PFSK-1 (cell line): ENCODE results near the gene STAP2.
A peak's percentile ranks its signal among the peaks of the same experiment; 100 is the strongest.

Experiments
- FOXP2 ChIP-seq: optimal IDR thresholded peaks from 2 replicates; pipeline ENCODE3; 2011; ENCODE audit warnings: borderline replicate concordance, control low read depth, inconsistent platforms; ENCODE audit not compliant: insufficient read depth; ENCODE audit errors: extremely low read length, extremely low read depth
- POLR2AphosphoS5 ChIP-seq: IDR thresholded peaks from 2 replicates; pipeline ENCODE4 v1.6.1; 2012; ENCODE audit warnings: low read depth, mild to moderate bottlenecking, control low read depth, low read length, moderate library complexity
- REST ChIP-seq, 2 experiments: IDR thresholded peaks; 2 replicates each; pipeline versions ENCODE4 v1.6.1 to v1.8.0; 2011 to 2012; ENCODE audit warnings: low read depth in 2 of 2, low read length in 2 of 2, control low read depth in 1 of 2, inconsistent platforms in 1 of 2, mild to moderate bottlenecking in 1 of 2, moderate library complexity in 1 of 2; ENCODE audit not compliant: insufficient read depth in 1 of 2
- SIN3A ChIP-seq: IDR thresholded peaks from 2 replicates; pipeline ENCODE4 v1.6.1; 2012; ENCODE audit warnings: mild to moderate bottlenecking, low read length, moderate library complexity, borderline replicate concordance; ENCODE audit not compliant: insufficient read depth
- TAF1 ChIP-seq: IDR thresholded peaks from 2 replicates; pipeline ENCODE4 v1.6.1; 2012; ENCODE audit warnings: low read length, control low read depth, borderline replicate concordance; ENCODE audit not compliant: insufficient read depth

STAP2 gene

GRCh38 chr19:4376028-4376670, 37.5 kb upstream of the STAP2 start:
- TF ChIP-seq REST (IDR thresholded peaks at IDR 0.05; ENCODE audit: insufficient read depth in 1 of 2, low read depth in 2 of 2, low read length in 2 of 2) (no peak), TAF1 (no peak), FOXP2 (no peak), POLR2AphosphoS5 (no peak), SIN3A (no peak)

- TF ChIP-seq FOXP2 (no peak), REST (IDR thresholded peaks at IDR 0.05; ENCODE audit: insufficient read depth in 1 of 2, low read depth in 2 of 2, low read length in 2 of 2) (no peak), POLR2AphosphoS5 (no peak), TAF1 (no peak), SIN3A (no peak)
Observed at GRCh38 chr19:4375164-4376027, 36.8 kb upstream of the STAP2 start.

GRCh38 chr19:4374498-4375163, 36.0 kb upstream of the STAP2 start:
- no peak for TF ChIP-seq REST (IDR thresholded peaks at IDR 0.05; ENCODE audit: insufficient read depth in 1 of 2, low read depth in 2 of 2, low read length in 2 of 2)
- peak; percentile 48 for TF ChIP-seq FOXP2

- TF ChIP-seq SIN3A = no peak
- no peak for TF ChIP-seq REST (IDR thresholded peaks at IDR 0.05; ENCODE audit: insufficient read depth in 1 of 2, low read depth in 2 of 2, low read length in 2 of 2)
Observed at GRCh38 chr19:4373601-4374497, 35.2 kb upstream of the STAP2 start.
